ENCODE data around the gene DRGX. TPM values are rescaled to one million over a fixed set of nuclear protein-coding genes. Genes with fewer than 3 reads are reported as not detected.

The DRGX gene
- total and polyA plus RNA-seq, 9 donors = not detected

GRCh38 chr10:49366460-49366859 lies 29.4 kb downstream of the DRGX start:
- Histone ChIP-seq H3K4me3 (no peak overlapping the region), H3K27ac (no peak overlapping the region), H3K9me3 (no peaks in the 10 kb centered on the region), H3K36me3 (no peaks in the 10 kb centered on the region), H3K27me3 (no peaks in the 10 kb centered on the region), H3K4me1 (ENCODE audit: insufficient read depth) (no peaks in the 10 kb centered on the region)
- no peak for DNase-seq
- intact Hi-C loops (cut with DNase I) = no loop called here
- TF ChIP-seq, protein P1, sequence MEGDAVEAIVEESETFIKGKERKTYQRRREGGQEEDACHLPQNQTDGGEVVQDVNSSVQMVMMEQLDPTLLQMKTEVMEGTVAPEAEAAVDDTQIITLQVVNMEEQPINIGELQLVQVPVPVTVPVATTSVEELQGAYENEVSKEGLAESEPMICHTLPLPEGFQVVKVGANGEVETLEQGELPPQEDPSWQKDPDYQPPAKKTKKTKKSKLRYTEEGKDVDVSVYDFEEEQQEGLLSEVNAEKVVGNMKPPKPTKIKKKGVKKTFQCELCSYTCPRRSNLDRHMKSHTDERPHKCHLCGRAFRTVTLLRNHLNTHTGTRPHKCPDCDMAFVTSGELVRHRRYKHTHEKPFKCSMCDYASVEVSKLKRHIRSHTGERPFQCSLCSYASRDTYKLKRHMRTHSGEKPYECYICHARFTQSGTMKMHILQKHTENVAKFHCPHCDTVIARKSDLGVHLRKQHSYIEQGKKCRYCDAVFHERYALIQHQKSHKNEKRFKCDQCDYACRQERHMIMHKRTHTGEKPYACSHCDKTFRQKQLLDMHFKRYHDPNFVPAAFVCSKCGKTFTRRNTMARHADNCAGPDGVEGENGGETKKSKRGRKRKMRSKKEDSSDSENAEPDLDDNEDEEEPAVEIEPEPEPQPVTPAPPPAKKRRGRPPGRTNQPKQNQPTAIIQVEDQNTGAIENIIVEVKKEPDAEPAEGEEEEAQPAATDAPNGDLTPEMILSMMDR (IDR thresholded peaks at IDR 0.05) = no peak
- TF ChIP-seq POLR2A (IDR thresholded peaks at IDR 0.05) (no peak), EP300 (IDR thresholded peaks at IDR 0.05) (no peak)
- WGBS, 3 donors = 71 to 80% (median 71%) methylated on average over 4 of the region's 4 CpGs

DNA sequence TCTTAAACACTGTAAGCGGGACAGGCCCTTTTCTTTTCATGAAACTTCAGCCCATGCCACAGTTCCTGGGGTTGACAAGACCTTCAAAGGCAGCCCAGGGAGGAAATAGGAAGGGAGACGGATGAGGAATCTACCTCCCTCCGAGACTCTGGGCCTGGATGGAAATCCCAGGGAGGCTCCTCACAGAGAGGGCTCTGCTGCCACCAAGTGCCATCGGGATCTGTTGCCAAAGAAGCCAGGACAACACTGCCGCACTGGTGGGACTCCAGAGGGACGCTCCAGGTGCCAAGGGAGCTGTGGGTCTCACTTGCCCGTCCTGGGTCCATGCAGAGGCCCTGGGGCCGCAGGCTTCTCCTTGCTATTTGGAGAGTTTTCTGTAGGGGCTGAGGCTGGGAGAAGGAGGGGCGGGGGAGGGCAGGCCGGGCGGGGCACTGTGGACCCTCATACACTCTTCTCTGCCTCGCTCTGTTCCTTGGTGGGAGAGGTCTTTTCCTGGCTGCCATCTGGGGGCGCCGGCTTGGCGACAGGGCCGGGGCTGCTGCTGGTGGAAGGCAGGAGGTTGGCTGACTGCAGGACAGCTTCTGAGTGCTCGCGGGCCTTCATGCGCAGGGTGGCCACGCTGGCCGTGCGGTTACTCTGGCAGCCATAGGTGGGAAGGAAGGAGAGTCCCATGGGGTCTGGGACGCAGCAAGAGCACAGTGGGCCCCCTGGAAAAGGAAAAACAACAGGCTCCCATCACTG lies 30.0 kb downstream of the DRGX start:
- DNase-seq = no peak
- Histone ChIP-seq H3K36me3 (no peaks in the 10 kb centered on the region), H3K4me1 (ENCODE audit: insufficient read depth) (no peaks in the 10 kb centered on the region), H3K4me3 (no peak overlapping the region), H3K27me3 (no peaks in the 10 kb centered on the region), H3K9me3 (no peaks in the 10 kb centered on the region), H3K27ac (no peak overlapping the region)
- WGBS, 3 donors = 69 to 78% (median 76%) methylated on average over 23 of the region's 23 CpGs
- intact Hi-C loops (cut with DNase I) = no loop called here
- TF ChIP-seq, protein P1 (IDR thresholded peaks at IDR 0.05) = no peak
- no peak for TF ChIP-seq EP300 (IDR thresholded peaks at IDR 0.05)
- no peak for TF ChIP-seq POLR2A (IDR thresholded peaks at IDR 0.05)

GRCh38 chr10:49365275-49365674 lies 30.6 kb downstream of the DRGX start:
- 75 to 89% (median 78%) methylated on average over 3 of the region's 3 CpGs for WGBS, 3 donors
- intact Hi-C loops (cut with DNase I) = no loop called here
- Histone ChIP-seq H3K4me3 (no peak overlapping the region), H3K27ac (no peak overlapping the region), H3K4me1 (ENCODE audit: insufficient read depth) (no peaks in the 10 kb centered on the region), H3K27me3 (no peaks in the 10 kb centered on the region), H3K9me3 (no peaks in the 10 kb centered on the region), H3K36me3 (no peaks in the 10 kb centered on the region)
- TF ChIP-seq POLR2A (IDR thresholded peaks at IDR 0.05) = no peak
- TF ChIP-seq, protein P1 (IDR thresholded peaks at IDR 0.05) = no peak
- TF ChIP-seq EP300 (IDR thresholded peaks at IDR 0.05) = no peak
- no peak for DNase-seq

DNA sequence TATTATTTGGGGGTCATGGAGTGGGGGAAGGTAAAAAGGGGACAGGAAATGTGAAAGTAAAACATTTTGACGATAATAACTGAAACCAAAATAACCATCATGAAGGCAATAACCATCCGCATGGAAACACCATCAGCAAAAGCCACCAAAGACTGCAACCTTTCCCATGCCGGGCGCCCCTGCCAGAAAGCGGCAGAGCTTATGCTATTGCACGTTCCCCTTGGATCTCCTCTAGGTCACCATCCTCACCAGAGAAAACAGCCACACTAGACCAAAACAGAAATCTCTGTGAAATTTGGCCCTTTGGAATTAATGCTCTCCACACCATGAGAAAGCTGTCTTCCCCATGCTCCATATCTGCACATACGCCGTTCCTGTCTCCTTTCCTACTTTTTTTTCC lies 31.1 kb downstream of the DRGX start:
- Histone ChIP-seq H3K4me3 (no peak overlapping the region), H3K9me3 (no peaks in the 10 kb centered on the region), H3K36me3 (no peaks in the 10 kb centered on the region), H3K27ac (no peak overlapping the region), H3K4me1 (ENCODE audit: insufficient read depth) (no peaks in the 10 kb centered on the region), H3K27me3 (no peaks in the 10 kb centered on the region)
- intact Hi-C loops (cut with DNase I) = no loop called here
- 83 to 89% (median 86%) methylated on average over 8 of the region's 8 CpGs for WGBS, 3 donors
- DNase-seq = no peak
- TF ChIP-seq POLR2A (IDR thresholded peaks at IDR 0.05) (no peak), EP300 (IDR thresholded peaks at IDR 0.05) (no peak)
- TF ChIP-seq, protein P1 (IDR thresholded peaks at IDR 0.05) = no peak
